ENCODE results near the gene DUSP22. TPM values are rescaled to one million over a fixed set of nuclear protein-coding genes. Genes with fewer than 3 reads are reported as not detected.

The DUSP22 gene
- total RNA-seq, 1 experiment from 2014 or later: 18.6 TPM

- no peaks in the 10 kb centered on the region for H3K36me3 Mint-ChIP-seq (ENCODE audit: insufficient read depth, unreplicated experiment)
- no peaks in the 10 kb centered on the region for H3K4me1 Mint-ChIP-seq (ENCODE audit: low read depth, unreplicated experiment)
- DNase-seq: no peak
- Histone ChIP-seq H3K4me3 (ENCODE audit: low read depth, low read length) (no peak overlapping the region), H3K36me3 (ENCODE audit: control insufficient read depth, insufficient read depth, low read length) (no peaks in the 10 kb centered on the region), H3K9me3 (peaks cover 5% of the 10 kb centered on the region; the same call in 1 of the 2 replicates), H3K27me3 (replicated peaks; ENCODE audit: control insufficient read depth, insufficient read depth, low read length) (no peaks in the 10 kb centered on the region), H3K4me1 (no peaks in the 10 kb centered on the region)
- TF ChIP-seq, protein P1, sequence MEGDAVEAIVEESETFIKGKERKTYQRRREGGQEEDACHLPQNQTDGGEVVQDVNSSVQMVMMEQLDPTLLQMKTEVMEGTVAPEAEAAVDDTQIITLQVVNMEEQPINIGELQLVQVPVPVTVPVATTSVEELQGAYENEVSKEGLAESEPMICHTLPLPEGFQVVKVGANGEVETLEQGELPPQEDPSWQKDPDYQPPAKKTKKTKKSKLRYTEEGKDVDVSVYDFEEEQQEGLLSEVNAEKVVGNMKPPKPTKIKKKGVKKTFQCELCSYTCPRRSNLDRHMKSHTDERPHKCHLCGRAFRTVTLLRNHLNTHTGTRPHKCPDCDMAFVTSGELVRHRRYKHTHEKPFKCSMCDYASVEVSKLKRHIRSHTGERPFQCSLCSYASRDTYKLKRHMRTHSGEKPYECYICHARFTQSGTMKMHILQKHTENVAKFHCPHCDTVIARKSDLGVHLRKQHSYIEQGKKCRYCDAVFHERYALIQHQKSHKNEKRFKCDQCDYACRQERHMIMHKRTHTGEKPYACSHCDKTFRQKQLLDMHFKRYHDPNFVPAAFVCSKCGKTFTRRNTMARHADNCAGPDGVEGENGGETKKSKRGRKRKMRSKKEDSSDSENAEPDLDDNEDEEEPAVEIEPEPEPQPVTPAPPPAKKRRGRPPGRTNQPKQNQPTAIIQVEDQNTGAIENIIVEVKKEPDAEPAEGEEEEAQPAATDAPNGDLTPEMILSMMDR (IDR thresholded peaks at IDR 0.05; ENCODE audit: insufficient read depth in 1 of 2, low read depth in 1 of 2, low read length in 1 of 2, severe bottlenecking in 1 of 2, unreplicated experiment in 1 of 2): no peak
- intact Hi-C loops (cut with micrococcal nuclease; ENCODE audit: unreplicated experiment): no loop called here
- no peak overlapping the region for H3K4me3 Mint-ChIP-seq (ENCODE audit: unreplicated experiment)
- H3K27ac Mint-ChIP-seq (ENCODE audit: unreplicated experiment): no peak overlapping the region
- H3K27me3 Mint-ChIP-seq (ENCODE audit: insufficient read depth, unreplicated experiment): no peaks in the 10 kb centered on the region
- CTCF ChIA-PET: no interaction called here
- peaks cover under 1% of the 10 kb centered on the region for H3K9me3 Mint-ChIP-seq (ENCODE audit: unreplicated experiment)
- BruUV-seq (replicated peaks): no TSS peak
- POLR2A ChIA-PET: no interaction called here
Observed at GRCh38 chr6:358847-359246, 66.6 kb downstream of the DUSP22 start.

GRCh38 chr6:359261-360035, 67.2 kb downstream of the DUSP22 start:
- Histone ChIP-seq H3K4me1 (no peaks in the 10 kb centered on the region), H3K9me3 (peaks cover 6% of the 10 kb centered on the region; the same call in 1 of the 2 replicates), H3K36me3 (ENCODE audit: control insufficient read depth, insufficient read depth, low read length) (no peaks in the 10 kb centered on the region), H3K4me3 (ENCODE audit: low read depth, low read length) (no peak overlapping the region), H3K27me3 (replicated peaks; ENCODE audit: control insufficient read depth, insufficient read depth, low read length) (no peaks in the 10 kb centered on the region)
- BruUV-seq (replicated peaks): no TSS peak
- no peaks in the 10 kb centered on the region for H3K4me1 Mint-ChIP-seq (ENCODE audit: low read depth, unreplicated experiment)
- H3K27me3 Mint-ChIP-seq (ENCODE audit: insufficient read depth, unreplicated experiment): no peaks in the 10 kb centered on the region
- CTCF ChIA-PET: no interaction called here
- POLR2A ChIA-PET: no interaction called here
- TF ChIP-seq, protein P1 (IDR thresholded peaks at IDR 0.05; ENCODE audit: insufficient read depth in 1 of 2, low read depth in 1 of 2, low read length in 1 of 2, severe bottlenecking in 1 of 2, unreplicated experiment in 1 of 2): no peak
- no peaks in the 10 kb centered on the region for H3K36me3 Mint-ChIP-seq (ENCODE audit: insufficient read depth, unreplicated experiment)
- peaks cover 7% of the 10 kb centered on the region for H3K9me3 Mint-ChIP-seq (ENCODE audit: unreplicated experiment)
- no peak overlapping the region for H3K27ac Mint-ChIP-seq (ENCODE audit: unreplicated experiment)
- intact Hi-C loops (cut with micrococcal nuclease; ENCODE audit: unreplicated experiment): no loop called here
- no peak for DNase-seq
- H3K4me3 Mint-ChIP-seq (ENCODE audit: unreplicated experiment): no peak overlapping the region

DNA sequence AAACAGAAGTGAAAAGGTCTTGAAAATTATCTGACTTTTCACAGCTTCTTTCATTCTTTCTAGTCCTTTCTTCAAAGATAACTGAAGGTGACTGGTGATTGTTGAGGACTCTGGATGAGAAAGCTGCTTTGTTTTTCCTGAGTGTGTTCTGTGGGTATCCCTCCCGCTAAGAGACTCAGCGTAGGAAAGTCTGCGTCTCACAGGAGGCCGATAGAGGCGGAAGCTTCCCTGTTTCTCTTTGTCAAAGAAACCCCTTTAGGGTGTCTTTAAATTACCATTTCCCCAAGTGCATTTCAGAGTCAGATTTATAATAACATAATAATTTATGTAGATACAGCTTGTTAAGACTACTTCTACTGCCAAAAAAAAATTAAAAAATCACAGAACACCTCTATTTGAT, 68.1 kb downstream of the DUSP22 start:
- Mint-ChIP-seq H3K4me3 (ENCODE audit: unreplicated experiment) (no peak overlapping the region), H3K27me3 (ENCODE audit: insufficient read depth, unreplicated experiment) (no peaks in the 10 kb centered on the region), H3K4me1 (ENCODE audit: low read depth, unreplicated experiment) (no peaks in the 10 kb centered on the region), H3K36me3 (ENCODE audit: insufficient read depth, unreplicated experiment) (no peaks in the 10 kb centered on the region), H3K9me3 (ENCODE audit: unreplicated experiment) (peaks cover 12% of the 10 kb centered on the region), H3K27ac (ENCODE audit: unreplicated experiment) (no peak overlapping the region)
- TF ChIP-seq, protein P1 (IDR thresholded peaks at IDR 0.05; ENCODE audit: insufficient read depth in 1 of 2, low read depth in 1 of 2, low read length in 1 of 2, severe bottlenecking in 1 of 2, unreplicated experiment in 1 of 2): no peak
- BruUV-seq (replicated peaks): no TSS peak
- H3K4me3 ChIP-seq (ENCODE audit: low read depth, low read length): no peak overlapping the region
- DNase-seq: no peak
- no peaks in the 10 kb centered on the region for H3K4me1 ChIP-seq
- H3K9me3 ChIP-seq: peaks cover 6% of the 10 kb centered on the region; the same call in 1 of the 2 replicates
- CTCF ChIA-PET: no interaction called here
- H3K36me3 ChIP-seq (ENCODE audit: control insufficient read depth, insufficient read depth, low read length): no peaks in the 10 kb centered on the region
- POLR2A ChIA-PET: no interaction called here
- intact Hi-C loops (cut with micrococcal nuclease; ENCODE audit: unreplicated experiment): no loop called here
- H3K27me3 ChIP-seq (replicated peaks; ENCODE audit: control insufficient read depth, insufficient read depth, low read length): no peaks in the 10 kb centered on the region
